HL-60/S4 treated with phorbol 12-myristate 13-acetate at 8.2 ng/mL for 4 days and 3 days (cell line): Measurements from ENCODE around the gene HLA-DMA.
"Not testable (repeated sequence)": the region's sequence is repeated elsewhere in the genome, so short reads cannot be mapped to it uniquely, and the experiment has no call there.

Experiments
- in situ Hi-C: fragments of 300-500 bp; cut with MboI; formaldehyde crosslinking; loops from 2 replicates; pipeline ENCODE4 v1.15.0; 2022; ENCODE audit warnings: low sequenced_read_pairs

HLA-DMA gene

GRCh38 chr6:32962213-32962826 is 9.4 kb upstream of the HLA-DMA start:
- in situ Hi-C loops = no loop called here

GRCh38 chr6:32960563-32960962 is 7.7 kb upstream of the HLA-DMA start:
- in situ Hi-C loops = no loop called here

- in situ Hi-C loops = no loop called here
These were observed 3.3 kb upstream of the HLA-DMA start for GRCh38 chr6:32956176-32956575.

- in situ Hi-C loops = no loop called here
These were observed 2.3 kb upstream of the HLA-DMA start for GRCh38 chr6:32954986-32955802.

GRCh38 chr6:32954267-32954666 is 1.4 kb upstream of the HLA-DMA start:
- in situ Hi-C loops = no loop called here

- in situ Hi-C loops = no loop called here
These were observed 878 bp upstream of the HLA-DMA start for GRCh38 chr6:32953775-32954174.

GRCh38 chr6:32950449-32950848 is 2.4 kb downstream of the HLA-DMA start:
- in situ Hi-C loops = no loop called here

- in situ Hi-C loops = no loop called here
These were observed 2.9 kb downstream of the HLA-DMA start for GRCh38 chr6:32950010-32950409.

GRCh38 chr6:32949113-32949512 is 3.8 kb downstream of the HLA-DMA start:
- in situ Hi-C loops = no loop called here

GRCh38 chr6:32947552-32948465 is 5.1 kb downstream of the HLA-DMA start:
- in situ Hi-C loops = no loop called here

- in situ Hi-C loops = no loop called here
These were observed 6.0 kb downstream of the HLA-DMA start for GRCh38 chr6:32946893-32947292.

GRCh38 chr6:32945953-32946352 is 6.9 kb downstream of the HLA-DMA start:
- in situ Hi-C loops = no loop called here

- in situ Hi-C loops = no loop called here
These were observed 7.7 kb downstream of the HLA-DMA start for GRCh38 chr6:32945108-32945760.

- in situ Hi-C loops = no loop called here
These were observed 8.8 kb downstream of the HLA-DMA start for GRCh38 chr6:32943864-32944649.

- in situ Hi-C loops = not testable (repeated sequence)
These were observed 10.3 kb downstream of the HLA-DMA start for GRCh38 chr6:32942555-32943123.

GRCh38 chr6:32941214-32941768 is 11.6 kb downstream of the HLA-DMA start:
- in situ Hi-C loops = no loop called here

GRCh38 chr6:32940656-32941213 is 12.2 kb downstream of the HLA-DMA start, which contains the start of gene HLA-DMB:
Gene HLA-DMB (minus strand): TSS chr6:32941028. CDS start chr6:32940807, 221 bp downstream.
- in situ Hi-C loops = no loop called here

GRCh38 chr6:32938494-32938893 is 14.4 kb downstream of the HLA-DMA start:
- in situ Hi-C loops = no loop called here

GRCh38 chr6:32937230-32937633 is 15.7 kb downstream of the HLA-DMA start:
- in situ Hi-C loops = no loop called here
